Hypothalamus (tissue), 51 donors: ENCODE results near the gene TTC33.

Source experiments
- DNase-seq, 51 donors: peaks; one replicate each; lab custom pipeline; 2025; lab: John Stamatoyannopoulos, UW

The TTC33 gene

DNA sequence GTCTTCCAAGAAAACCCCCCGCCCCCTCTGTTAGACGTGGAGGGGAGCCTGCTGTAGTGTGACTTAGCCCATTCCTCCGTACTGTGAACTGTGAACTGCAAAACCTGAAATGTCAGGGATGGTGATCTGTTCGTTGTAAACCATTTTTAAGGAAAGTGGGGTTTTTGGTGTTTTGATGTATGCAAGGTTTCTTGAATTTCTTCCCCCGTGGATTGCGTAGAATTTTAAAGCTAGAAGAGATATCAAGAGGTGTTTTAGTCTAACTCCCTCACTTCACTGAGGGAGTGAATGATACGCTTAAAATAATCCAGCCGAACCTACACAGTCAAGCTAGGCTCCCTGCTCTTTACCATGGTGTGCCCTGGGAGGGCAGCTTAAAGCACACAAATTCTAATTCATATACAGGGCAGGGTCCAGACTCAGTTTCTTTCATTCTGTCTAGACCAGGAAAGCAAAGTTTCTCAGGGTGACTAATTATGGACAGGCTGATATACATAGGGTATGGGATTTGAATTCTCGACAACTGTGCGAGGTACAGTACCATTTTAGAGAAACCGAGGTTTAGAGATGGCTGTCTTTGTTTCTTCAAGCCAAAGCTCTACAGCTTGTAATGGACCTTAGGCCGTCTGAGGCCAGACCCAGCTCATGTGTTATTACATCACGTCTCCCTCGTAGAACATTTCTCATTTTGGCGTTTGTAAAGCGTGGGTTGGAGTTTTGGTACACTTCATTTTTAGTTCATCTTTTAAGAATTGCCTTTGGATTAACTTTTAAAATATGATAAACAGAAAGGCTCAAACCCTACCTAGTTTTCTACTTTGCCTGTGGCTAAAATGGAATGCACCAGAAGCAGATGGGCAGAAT is 73.4 kb downstream of the TTC33 start:
- DNase-seq, result no peak

DNA sequence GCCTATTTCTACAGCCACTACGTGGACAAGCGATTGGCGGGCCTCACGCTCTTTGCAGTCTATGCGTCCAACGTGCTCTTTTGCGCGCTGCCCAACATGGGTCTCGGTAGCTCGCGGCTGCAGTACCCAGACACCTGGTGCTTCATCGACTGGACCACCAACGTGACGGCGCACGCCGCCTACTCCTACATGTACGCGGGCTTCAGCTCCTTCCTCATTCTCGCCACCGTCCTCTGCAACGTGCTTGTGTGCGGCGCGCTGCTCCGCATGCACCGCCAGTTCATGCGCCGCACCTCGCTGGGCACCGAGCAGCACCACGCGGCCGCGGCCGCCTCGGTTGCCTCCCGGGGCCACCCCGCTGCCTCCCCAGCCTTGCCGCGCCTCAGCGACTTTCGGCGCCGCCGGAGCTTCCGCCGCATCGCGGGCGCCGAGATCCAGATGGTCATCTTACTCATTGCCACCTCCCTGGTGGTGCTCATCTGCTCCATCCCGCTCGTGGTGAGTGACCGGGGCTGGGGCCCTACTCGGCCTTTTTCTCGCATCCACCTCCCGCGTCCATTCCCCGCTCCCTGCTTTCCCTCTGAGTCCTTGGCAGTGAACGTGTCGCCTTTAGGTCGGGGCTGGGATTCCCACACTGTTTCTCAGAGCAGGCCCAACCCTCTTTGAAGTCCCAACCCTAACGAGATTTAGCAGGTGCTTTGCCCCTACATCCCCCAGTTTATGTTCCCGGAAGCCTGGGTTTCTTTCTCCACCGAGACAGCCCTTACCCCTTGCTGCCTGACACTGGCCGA is 74.2 kb downstream of the TTC33 start:
- peak in 3 of 51 donors; percentile 3 to 8 (median 4) for DNase-seq

DNA sequence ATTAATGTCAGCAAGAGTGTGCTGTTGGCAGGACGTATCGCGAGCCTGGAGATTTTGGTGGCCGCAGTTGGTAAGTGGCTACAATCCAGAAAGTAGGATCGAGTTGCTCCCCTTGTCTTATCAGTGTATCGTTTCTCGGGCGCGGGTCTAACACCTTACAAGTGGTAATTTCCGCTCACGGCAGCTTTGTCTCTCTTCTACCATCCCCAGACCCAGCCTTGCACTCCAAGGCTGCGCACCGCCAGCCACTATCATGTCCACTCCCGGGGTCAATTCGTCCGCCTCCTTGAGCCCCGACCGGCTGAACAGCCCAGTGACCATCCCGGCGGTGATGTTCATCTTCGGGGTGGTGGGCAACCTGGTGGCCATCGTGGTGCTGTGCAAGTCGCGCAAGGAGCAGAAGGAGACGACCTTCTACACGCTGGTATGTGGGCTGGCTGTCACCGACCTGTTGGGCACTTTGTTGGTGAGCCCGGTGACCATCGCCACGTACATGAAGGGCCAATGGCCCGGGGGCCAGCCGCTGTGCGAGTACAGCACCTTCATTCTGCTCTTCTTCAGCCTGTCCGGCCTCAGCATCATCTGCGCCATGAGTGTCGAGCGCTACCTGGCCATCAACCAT is 74.9 kb downstream of the TTC33 start:
- DNase-seq, result no peak

GRCh38 chr5:40679913-40680681 is 75.7 kb downstream of the TTC33 start, which contains the start of gene PTGER4:
TSS of gene PTGER4 (plus strand) at chr5:40679915. CDS start at chr5:40680994, 1,079 bp downstream.
- DNase-seq, result no peak

DNA sequence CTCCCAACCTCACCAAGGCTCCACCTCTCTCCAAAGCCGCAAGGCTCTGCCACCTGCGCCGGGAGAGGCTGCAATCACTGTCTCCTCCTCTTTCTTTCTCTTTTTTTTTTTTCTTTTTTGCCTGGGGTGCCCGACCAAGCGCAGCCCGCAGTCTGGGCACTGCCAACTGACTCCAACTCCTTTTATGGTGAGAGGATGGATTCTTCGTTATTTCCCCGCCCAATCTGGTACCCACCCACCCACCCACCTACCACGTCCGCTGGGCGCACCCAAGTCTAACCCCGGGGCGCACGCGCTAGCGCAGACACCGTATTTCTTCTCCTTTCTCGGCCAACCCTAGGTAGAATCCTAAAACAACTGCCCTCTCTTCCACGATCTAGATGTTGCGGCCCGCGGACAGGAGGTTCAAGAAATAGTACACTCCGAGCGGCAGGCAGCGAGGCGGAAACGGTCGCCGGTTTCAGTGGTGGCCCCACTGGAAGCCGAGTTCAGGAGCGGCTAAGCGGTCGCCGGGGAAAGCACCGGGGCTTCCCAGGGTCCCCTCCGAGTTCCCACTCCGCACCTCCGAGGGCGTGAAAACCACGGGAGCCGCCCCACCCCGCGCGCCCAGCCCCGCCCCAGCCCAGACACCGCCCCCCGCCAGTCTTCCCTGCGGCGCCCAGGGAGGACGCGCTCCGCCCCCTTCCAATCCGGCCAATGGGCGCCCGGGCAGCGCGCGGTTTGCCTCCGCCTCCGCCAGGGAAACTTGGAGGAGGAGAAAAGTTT is 76.4 kb downstream of the TTC33 start:
- peak in 47 of 51 donors; percentile 15 to 75 (median 47) for DNase-seq

- DNase-seq, result no peak
Observed at GRCh38 chr5:40678460-40679147, 77.2 kb downstream of the TTC33 start.

GRCh38 chr5:40678026-40678425 is 77.7 kb downstream of the TTC33 start:
- no peak for DNase-seq

DNA sequence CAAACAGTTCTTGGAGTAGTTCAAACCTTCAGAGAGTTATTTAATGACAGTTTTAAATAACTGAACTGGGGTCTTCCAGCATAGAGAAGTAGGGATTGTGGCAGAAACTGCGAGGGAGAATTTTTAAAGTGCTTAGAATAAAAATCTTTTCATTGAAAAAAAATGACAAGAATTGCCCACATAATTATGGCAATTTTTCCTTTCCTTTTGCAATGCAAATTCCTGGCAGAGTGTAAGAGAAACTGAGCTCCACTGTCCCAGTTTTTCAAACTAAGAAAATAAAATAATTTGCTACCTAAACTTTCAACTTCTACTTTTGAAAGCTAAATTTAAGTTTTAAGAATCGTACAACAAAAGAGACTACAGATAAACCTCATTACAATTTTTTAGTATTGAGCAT is 78.3 kb downstream of the TTC33 start:
- no peak for DNase-seq

- DNase-seq, result no peak
Observed at GRCh38 chr5:40676613-40677343, 79.0 kb downstream of the TTC33 start.

GRCh38 chr5:40675396-40676133 is 80.2 kb downstream of the TTC33 start:
- DNase-seq, result no peak

DNA sequence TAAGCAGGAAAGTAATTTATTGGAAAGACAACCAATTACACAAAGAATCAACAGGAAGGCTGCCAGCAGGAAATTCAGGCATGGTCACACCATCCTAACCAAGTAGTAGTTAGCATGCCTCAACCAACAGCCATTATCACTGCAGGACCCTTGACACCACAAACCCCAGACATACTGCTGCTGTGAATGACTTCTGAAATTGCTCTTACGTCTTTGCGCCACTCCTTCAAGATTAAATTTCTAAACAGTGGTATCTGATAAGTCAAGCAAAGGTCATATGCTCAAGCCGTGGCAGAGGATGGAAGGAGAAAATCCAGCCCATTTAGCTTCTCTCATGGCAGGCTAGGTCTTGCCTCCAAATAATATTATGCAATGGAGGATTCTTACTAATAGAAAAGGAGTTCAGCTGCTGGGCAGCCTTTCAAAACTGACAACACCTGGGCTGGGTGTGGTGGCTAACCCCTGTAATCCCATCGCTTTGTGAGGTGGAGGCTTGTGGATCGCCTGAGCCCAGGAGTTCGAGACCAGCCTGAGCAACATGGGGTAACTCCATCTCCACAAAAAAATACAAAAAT is 81.0 kb downstream of the TTC33 start:
- no peak for DNase-seq

DNA sequence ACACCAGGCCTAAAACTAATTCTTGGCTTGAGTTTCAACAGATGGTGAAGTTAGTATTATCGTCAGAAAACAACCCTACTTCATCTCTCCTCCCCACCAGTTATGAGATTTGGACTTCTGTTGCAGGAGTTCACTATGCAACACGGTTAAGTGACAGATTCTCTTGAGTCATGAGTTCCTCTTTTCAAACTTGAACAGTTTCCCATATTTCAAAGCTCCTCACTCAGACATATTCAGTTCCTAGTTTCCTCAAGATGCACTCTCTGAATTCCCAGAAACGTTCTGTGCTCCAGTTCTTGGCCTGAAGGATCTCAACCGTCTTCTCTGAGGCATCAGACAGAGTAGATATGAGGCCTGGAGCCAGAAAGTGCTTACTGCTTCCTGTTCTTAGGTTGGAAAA is 83.3 kb downstream of the TTC33 start:
- DNase-seq, result no peak

DNA sequence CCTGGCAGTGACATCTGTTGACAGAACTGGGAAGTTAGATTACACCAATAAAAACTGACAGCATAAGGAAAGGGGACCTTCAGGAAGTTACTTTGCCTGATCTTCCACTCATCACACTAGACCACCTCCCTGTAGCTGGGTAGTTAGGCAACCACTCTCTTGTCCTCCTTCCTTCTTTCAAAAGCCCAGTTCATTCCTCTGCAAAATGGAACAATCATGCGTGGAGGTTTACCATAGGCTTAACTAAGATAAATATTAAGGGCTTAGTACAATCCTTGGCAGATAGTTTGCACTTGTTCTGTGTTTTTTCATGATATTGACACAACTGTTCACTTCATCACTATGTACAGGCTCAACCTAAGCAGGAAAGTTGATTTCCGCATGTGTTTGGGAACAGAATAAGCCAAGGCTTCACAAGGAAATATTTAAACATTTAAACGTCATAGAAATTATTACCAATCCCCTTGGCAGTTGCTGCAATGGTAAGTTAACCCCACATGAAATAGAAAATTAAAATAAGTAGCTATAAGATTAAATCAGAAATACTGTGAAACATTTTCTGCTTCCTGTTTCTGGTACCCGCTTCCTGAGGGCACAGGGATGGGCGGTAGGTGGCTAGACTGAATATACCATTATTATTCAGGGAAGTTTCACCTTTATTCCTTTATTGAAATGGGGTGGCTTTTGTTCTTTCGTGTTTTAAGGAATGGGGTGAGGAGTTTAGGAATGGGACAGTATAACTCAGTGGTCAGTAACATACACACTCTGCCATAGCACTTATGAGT is 86.0 kb downstream of the TTC33 start:
- DNase-seq, result no peak

DNA sequence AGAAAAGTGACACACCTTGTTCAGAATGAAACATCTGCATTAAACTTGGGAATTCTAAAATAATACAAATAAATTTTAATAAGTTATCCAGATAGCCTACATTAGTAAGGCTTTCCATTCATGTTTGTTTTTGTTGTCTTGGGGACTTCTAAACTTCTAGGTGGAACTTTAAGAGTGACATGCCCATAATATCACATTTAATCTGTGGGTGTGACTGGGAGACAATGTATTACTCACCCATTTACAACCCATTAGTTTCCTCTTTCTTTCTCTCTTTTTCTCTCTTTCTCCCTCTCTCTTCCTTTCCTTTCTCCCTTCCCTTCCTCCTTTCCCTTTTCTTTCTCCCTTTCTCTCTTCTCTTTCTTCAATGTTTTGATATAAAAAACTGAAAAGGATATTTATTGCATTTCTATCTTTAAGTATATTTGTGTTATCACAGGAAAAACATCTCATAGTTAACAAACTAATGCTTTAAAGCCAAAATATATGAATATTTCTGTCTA is 88.5 kb downstream of the TTC33 start:
- no peak for DNase-seq

GRCh38 chr5:40666657-40667056 is 89.1 kb downstream of the TTC33 start:
- no peak for DNase-seq

- no peak for DNase-seq
Observed at GRCh38 chr5:40665635-40666298, 90.0 kb downstream of the TTC33 start.
